Measurements from ENCODE around the gene NFIA.
A peak's percentile ranks its signal among the peaks of the same experiment; 100 is the strongest.

NFIA gene

DNA sequence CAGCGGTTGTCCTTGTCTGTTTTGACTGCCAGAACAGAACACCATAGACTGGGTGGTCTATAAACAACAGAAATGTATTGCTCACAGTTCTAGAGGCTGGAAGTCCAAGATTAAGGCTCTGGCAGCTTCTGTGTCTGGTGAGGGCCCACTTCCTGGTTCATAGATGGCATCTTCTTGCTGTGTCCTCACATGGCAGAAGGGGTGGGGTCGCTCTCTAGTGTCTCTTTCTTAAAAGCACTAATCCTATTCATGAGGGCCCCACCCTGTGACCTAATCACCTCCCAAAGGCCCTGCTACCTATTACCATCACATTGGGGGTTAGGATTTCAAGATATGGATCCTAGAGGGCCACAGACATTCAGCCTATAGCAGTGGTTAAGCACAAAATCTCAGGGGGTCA is 304.4 kb downstream of the NFIA start:
- no peak for DNase-seq

DNA sequence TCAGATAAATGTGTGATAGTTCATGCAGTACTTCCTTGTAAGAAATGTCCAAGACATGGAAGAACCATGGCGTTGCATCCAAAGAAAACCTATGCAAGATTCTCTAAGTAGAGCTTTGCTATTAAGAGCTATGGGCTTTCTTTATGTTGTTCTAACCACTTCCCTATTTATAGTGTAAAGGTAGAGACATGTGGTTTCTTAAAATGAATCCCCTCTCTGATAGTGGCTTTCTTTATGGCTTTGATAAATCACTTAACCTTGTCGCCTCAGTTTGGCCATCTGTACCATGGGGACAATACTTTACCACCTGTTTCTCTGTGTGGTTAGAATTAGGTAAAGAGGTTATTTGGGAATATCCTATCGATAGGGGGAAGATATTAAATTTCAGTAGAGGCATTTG is 305.5 kb downstream of the NFIA start:
- no peak for DNase-seq

DNA sequence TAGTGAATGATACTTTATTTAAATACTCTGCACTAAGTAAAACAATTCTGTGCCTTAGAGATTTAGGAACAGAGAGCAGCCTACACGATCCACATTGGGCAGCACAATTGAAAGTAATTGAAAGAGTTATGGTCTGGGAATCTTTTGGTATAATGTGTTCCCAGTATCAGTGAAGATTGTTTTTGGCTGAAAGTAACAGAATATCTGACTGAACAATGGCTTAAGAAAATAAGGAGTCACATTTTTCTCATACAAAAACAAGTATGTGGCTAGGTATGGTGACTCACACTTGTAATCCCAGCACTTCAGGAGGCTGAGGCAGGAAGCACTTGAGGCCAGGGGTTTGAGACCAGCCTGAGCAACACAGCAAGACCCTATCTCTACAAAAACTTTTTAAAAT is 306.2 kb downstream of the NFIA start:
- DNase-seq, result no peak

DNA sequence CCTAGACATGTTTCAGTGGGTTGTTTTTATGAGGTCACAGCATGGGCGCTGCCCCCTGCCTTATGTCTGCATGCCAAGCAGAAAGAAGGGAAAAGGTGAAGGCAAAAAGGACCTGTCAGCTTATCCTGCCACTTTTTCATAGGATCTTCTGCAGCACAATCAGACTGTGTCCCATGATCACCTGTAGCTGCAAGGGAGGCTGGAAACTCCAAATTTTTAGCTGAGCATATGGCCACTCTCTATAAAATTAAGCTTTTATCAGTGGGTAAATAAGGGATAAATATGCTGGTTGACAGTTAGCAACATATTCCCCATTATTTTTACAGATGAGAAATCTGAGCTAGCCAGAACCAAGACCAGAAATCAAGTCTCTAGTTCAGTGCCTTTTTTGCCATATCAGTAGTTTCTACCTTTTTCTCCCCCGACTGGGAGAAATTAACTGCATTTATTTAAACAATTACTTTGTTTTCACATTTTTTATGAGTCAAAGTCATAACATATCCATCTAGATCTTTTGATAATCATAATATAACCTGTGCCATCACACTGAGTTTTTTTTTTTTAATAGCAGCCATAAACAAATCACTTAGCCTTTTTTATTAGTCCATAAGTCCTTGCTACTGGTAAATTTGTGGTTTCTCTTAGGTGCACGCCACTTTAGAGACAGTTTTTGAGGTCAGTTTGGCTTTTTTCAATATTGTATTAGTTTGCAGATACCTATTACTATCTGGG is 307.0 kb downstream of the NFIA start:
- DNase-seq, result no peak

DNA sequence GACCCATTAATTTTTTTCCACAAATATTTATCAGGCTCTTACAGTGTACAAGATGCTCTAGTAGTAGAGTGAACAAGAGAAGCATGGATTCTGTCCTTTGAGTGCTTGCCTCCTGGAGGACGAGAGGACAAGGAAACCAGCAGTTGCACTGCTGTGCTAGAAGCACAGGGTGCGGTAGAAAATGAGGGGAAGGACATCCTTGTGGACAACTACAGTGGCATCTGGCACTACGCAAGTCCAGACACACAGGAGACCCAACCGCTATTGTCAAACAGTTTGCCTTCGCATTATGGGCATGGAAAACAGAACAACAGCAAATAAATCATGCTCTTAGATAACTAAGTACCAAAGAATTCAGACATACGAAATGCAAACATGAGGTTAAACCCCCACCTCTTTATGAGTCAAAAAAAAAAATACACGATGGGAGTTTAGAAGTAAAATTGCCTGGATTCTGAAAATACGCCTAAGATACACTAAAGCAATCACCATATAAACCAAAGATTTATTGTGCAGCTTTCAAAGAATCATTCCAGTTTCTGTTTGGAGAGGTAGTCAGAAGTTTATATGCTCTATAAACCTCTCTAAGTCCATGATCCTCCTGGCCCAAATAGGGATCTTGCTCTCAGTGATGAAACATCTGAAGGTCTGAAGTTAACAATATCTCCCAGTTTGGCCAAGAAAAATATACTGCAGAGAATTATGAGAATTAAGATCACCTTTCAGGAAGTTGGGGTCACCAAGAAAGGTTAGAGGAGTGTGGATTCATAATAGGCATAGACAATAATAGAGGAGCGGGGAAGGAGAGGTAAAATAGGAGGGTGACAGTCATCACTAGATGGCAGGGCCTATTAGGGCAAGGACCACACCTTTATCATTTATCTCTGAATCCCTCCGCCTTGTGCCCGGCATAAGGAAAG is 307.8 kb downstream of the NFIA start:
- DNase-seq, result no peak

DNA sequence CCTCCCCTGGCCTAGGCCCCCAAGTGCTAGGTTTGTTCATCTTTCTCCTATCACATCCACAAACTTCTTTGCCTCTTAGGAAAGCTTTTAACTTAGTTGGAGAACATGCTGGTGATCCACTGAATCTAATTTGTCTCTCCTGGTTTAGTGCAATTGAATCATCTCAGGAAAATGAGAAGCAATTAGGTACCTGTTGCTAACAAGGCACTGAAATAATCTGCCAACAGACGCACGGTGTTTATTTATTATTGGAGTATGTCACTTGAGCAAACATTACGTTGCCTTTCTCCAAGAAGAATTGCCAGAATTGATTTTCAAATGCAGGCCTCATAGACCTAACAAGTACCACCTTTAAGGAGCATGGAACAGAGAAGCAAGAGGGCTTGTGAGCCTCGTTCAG is 309.4 kb downstream of the NFIA start:
- peak; percentile 46 for DNase-seq

DNA sequence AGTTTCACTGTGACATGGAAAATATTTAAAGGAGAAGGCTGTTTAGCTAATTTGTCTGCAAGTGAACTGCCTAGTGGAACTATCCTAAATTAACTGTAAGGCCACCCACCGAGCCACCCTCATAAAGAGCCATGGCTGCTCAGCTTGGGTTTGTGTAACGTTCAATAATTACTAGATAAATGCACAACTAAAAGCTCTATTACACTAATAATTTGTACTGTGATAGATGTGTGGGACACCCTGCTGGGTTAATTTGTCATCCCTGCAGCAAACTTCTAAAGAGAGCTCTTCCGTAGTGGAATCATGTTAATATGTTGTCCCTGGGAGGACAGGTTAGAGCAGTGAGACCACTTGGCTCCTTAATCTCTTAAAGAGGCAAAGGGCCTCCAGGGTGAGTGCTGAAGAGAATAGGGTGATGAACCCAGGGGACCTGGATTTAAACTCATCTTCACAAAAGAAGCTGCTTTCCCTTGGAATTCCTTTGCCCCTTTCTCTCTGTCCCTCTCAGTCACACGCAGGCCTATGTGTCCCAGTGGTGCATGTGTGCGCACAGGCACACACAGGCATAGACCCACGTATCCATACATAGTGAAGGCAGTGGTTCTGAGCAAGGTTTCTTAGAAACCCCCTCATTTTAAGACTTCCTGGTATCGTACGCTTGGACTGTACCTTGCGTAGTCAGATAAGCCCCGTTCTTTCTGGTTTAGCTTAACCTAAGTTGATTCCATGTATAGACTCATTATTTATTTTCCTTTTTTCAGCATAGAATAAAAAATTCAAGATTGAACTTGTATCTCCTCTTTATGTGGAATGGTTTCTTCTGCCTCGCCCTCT is 310.3 kb downstream of the NFIA start:
- DNase-seq, result peak; percentile 28

DNA sequence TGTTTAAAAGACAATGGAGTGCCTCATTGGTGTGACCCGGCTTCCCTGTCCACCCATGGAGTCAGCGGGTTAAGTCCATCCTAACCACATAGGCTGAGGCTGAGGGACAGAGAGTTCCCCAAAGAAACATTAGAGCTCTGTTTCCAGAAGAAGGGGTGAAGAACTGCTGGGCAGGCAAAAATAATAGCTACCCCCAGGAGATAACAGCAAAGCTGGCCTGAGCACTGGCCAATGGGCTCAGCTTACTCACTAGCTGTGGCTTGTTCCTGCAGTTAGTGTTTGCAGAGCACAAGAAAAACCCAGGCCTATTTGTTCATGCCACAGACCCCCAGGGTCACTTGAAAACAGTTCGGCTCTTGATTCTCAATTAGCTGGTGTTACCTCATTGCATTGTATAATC is 311.2 kb downstream of the NFIA start:
- DNase-seq, result no peak

DNA sequence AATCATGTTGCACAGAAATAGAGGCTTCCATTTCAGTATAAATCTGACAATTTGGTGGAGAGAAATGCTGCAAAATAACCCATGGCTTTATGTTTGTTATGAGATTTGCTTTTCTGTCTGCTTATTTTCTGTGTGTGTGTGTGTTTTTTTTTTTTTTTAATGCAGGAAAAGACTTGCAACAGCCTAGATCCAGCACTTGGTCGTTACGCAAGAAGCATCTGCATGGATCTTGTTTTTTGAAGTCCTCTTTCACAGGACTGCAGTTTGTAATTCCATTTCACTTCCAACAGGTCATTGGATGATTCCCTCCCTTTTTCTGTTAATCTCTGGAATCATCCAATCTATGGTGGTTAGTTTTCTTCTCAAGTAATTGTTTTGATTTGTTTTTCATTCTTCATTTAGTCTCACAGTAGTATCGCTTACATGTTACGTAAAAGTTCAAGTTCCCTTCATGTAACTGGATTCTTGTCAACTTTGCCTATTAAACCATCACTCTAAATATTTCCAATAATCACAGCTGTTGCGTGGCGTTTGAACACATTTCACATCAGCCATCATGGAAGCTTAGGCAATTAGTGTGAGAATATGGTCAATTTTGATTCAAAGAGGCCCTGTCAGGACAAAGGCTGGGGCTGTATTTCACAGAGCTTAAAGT is 312.9 kb downstream of the NFIA start:
- no peak for DNase-seq

DNA sequence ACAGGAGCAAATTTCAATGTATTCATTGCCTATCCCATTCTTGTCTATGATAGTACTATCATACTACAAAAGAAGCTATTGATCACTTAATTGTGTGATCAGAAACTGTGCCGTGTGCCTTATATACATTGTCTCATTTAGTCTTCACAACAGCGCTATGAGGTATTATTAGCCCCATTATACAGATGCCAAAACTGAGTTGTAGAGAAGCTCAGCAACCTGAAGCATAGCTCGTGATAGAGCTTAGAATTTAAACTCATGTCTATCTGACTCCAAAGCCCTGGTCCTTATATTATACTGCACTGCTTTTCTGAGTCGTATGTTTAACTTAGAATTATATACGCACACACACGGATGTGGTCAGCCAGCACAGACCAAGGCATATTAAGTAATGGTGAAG is 315.1 kb downstream of the NFIA start:
- DNase-seq, result no peak

DNA sequence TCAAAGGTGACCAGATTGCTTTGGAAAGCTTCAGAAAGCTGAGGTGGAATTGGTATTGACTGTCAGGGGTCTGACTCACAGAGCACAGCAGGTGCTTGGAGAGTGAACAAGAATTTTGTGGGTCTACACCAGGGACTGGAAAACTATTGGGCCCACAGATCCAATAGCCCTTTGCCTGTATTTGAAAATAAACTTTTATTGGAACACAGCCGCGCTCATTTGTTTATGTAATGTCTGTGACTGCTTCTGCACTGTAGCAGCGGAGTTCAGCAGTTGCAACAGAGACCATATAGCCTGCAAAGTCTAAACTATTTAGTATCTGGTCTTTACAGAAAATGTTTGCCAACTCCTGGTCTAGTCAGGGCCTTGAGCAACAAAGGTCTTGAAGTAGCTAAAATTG is 315.6 kb downstream of the NFIA start:
- no peak for DNase-seq

DNA sequence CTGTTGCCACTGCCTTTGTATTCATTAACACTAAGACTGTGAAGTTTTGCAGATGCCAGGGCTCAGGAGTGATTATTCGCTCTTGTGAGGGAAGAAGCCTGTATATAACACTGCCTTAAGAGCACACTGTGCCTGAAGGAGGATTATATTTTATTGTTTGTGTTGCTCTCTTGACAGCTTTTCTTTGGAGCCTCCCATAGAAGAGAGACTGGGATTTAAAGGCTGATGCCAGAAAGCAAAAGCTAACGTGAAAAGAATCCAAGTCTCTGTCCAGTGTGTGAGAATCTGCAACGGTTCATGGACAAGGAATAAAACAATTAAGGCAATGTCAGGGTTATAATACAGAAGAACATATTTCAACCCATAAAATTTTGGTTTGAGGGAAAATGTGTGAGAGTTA is 316.8 kb downstream of the NFIA start:
- no peak for DNase-seq

DNA sequence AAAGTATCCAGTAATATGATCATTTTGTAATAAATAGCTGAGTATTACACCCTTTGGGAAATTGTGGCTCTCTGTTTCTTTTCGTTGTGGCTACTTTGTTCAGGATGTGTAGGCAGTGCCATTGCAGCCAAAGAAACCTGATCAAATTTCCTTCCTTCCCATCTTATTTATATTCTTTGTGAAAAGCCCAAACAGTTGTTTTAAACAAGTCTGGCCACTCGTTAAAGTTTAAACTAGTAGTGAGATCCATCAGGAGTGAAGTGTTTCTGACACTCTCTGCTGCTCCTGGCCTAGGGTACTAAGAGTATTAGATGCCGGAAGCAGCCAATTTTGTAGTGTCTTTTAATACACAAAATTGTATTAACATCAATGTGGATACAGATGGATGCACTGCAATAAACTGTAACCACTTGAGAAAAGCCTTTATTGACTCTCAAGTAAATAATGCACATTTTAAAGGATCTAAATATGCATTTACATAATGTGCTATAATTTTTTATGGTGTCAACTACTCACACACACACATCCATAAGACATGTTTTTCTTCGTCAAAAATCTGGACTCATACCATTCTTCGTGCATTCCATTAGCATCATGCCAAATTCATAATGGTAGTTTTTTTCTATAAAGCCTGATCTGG is 317.9 kb downstream of the NFIA start:
- no peak for DNase-seq

DNA sequence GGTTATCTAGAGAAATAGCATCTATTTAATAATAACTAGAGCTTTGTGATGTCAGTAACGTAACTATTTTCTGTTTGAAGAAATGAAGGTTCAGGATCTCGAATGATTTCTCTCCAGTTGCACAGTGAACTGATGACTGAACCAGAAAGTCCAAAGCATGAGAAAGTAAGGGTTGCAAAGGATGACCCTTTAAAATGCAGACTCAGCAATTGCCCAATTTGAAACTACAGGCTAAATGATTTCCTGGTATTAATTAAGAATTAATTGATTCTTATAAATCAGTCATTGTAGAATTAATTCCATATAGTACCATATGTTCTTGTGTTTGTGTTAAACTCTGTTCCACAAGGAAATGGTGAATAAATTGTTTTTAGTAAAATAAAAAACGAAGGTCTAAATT is 318.6 kb downstream of the NFIA start:
- no peak for DNase-seq

DNA sequence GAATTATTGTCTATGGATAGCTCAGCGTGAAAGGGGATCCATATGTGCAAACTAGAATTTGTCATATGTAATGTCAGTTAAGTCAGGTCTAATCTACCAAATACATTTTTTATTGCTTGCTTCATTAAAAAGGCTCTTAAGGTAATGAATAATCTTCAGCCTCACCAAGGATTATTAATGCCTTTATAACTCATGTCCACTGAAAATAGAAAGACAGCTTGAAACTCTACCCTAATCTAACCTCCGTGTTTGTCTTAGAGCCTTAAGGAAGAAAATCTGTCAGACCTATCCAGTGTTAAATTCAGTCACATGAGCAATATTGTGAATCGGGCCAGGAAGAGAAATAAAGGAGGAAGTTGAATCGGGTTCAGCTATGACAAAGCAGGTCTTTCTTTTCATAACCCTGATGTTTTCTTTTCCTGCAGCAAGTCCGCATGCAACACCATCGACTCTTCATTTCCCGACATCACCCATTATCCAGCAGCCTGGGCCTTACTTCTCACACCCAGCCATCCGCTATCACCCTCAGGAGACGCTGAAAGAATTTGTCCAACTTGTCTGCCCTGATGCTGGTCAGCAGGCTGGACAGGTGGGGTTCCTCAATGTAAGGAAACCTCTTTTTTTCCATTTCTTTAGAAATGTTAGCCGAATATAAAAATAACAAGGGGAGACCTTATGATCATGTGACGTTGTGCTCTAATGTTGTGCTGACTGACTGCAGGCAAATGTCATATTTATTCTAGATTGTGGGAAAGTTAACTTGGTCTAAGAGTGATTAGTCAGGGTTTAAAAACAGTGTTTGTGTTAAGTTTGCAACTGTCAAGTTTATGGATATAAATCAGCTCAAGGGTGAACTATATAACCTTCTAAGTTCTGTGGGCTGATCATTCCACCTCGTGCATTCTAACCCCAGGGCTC is 321.6 kb downstream of the NFIA start:
- DNase-seq, result no peak

DNA sequence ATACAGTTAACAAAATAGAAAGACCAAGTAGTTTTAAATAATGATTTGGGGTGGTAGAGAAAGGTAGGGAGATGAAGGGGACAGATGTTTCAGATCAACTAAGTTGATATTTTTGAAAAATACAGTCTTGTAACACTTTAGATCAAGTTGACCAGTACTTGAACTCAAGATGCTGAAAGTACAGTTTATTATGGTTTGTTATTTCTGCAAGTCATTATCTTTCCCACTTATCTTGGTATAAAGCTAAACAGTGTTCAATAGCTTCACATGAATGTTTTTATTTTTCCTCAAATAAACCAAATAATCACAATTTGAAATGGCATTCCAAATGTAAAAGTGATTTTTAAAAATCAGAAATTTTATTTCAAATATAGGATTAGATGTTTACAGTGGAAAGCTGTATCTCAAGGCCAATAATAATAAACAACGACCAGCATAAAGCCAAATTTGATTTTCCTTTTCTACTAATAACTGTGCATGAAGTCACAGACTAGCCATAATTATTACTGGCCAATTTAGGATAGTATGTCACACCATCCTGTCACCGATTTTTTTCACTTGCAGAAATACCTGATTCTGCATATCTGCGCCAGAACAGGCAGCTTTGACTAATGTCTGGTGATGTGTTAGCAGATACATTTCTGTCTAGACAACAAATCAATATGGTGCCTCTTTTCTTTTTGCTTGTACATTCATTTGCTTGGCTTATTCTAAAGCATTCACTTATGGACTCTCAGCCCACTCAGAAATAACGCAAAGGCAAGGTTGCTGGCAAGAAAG is 322.4 kb downstream of the NFIA start:
- DNase-seq, result no peak

DNA sequence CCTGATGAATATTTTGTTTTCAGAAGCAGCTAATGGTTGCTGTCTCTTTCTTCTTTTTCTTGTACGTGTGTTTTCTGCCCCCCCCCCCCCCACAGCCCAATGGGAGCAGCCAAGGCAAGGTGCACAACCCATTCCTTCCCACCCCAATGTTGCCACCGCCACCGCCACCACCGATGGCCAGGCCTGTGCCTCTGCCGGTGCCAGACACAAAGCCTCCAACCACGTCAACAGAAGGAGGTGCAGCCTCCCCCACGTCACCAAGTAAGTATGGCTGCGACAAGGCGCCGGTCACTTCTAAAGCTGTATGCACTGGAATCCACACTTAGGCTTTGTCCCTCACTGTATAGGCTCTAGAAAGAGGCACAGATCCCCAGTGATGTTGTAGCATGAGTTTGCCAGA is 324.1 kb downstream of the NFIA start:
- no peak for DNase-seq

DNA sequence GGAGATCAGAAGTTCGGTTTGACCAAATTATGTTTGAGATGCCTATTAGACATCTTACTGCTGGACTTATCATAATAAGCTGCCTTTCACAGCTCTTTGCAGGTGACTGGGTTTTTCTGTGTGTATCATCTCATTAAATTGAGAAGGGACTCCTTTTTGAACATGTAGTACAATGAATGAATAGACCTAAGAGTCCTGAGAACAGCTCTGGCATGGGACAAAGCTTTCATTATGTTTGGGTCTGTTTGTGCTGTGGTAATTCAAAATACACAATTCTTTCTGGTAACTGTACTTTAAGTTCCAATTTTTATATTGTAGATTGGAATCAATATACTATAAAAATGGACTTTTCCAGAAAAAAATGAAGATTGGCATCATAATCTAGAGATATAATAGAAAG is 330.2 kb downstream of the NFIA start:
- no peak for DNase-seq

DNA sequence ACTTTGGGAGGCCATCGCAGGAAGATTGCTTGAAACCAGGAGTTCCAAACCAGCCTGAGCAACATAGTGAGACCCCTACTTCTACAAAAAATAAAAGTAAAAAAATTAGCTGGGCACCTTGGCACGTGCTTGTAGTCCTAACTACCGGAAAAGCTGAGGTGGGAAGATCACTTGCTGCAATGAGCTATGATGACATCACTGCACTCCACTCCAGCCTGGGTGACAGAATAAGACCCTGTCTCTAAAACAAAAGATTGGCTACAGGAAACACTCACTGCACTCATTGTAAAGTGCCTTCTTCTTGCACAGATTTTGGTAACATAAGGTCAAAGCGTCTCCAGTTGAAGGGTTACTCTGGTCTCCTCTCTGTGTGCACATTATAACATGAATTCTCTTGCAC is 336.8 kb downstream of the NFIA start:
- no peak for DNase-seq

DNA sequence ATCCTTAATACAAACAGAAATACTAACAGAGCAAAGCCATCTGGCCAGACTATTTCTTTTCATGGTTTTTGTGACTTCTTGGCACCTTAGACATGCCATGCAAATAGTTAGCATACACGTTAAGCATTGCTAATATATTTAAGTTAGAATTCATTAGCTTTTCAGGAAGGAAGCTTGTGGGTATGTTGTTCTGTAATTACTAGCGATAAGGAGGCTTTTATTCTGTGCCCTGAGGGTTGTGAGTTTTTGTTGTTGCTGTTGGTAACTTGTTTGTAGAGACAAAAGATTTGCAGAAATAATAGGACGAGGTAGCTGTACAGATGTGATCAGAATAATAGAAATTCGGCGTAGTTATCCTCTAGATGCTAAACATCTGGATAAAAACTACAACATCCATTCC is 337.3 kb downstream of the NFIA start:
- no peak for DNase-seq

DNA sequence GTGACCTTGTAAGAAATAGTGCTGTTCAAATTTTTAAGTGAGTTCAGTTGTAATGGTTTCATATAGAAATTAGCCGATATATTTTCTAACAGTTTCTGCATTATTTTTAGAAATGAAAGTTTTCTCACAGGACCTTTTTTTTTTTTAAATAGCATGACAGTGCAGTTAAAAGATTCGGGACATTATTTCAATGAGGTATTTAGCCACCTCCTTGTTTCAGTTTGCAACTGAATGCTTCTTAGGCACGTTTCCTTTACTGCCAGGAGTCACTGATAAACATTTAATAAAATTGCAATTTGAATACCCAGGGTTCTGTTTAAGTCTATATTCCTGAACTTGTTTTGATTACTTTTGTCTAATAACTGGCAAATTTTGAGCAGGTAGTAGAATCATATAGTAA is 337.9 kb downstream of the NFIA start:
- DNase-seq, result no peak
